Breast epithelium (tissue), 3 donors: Measurements from ENCODE around the gene OTUB2.

Source experiments
- POLR2AphosphoS5 ChIP-seq, 3 donors: sonication (generic); formaldehyde crosslinking; IDR thresholded peaks; one replicate each; pipeline ENCODE4 v1.6.1; 2017; ENCODE audit warnings: antibody characterized with exemption in 3 of 3
- TF ChIP-seq, protein P1 (sequence below), 3 donors: fragments of 450-650 bp; IDR thresholded peaks; one replicate each; pipeline ENCODE4 v1.5.1; 2016 to 2017; ENCODE audit warnings: antibody characterized with exemption in 3 of 3, mild to moderate bottlenecking in 3 of 3, moderate library complexity in 3 of 3

DNA sequence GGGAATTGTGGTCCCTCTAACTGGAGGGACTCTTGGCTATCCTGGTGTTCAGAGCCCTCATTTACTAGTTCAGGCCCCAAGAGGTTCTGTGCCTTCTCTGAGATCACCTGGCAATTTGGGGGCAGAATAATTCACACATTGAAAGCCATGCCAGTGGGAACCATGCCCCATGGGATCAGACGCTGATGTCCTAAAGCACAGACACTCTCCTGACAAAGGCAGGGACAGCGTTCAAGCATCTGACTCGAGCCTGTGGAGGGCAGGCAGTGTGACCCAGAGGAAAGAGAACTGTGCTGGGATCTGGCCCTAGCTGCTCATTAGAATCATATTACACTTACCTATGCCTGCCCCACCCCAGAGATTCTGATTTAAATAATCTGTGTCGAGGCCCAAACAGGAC lies 47.4 kb upstream of the OTUB2 start:
- TF ChIP-seq, protein P1, sequence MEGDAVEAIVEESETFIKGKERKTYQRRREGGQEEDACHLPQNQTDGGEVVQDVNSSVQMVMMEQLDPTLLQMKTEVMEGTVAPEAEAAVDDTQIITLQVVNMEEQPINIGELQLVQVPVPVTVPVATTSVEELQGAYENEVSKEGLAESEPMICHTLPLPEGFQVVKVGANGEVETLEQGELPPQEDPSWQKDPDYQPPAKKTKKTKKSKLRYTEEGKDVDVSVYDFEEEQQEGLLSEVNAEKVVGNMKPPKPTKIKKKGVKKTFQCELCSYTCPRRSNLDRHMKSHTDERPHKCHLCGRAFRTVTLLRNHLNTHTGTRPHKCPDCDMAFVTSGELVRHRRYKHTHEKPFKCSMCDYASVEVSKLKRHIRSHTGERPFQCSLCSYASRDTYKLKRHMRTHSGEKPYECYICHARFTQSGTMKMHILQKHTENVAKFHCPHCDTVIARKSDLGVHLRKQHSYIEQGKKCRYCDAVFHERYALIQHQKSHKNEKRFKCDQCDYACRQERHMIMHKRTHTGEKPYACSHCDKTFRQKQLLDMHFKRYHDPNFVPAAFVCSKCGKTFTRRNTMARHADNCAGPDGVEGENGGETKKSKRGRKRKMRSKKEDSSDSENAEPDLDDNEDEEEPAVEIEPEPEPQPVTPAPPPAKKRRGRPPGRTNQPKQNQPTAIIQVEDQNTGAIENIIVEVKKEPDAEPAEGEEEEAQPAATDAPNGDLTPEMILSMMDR (IDR thresholded peaks at IDR 0.05) = no peak
- no peak for TF ChIP-seq POLR2AphosphoS5 (IDR thresholded peaks at IDR 0.05)
